SK-N-SH treated with all-trans-retinoic acid at 6 μM for 48 hours (cell line): ENCODE results near the gene UBR1.

Source experiments
- ATAC-seq: fragments of 200-7000 bp; cut with Tn5 transposase; 3 replicates; pipeline ENCODE4 v1.9.1; 2020; ENCODE audit warnings: mild to moderate bottlenecking, moderate library complexity
- ARNTL ChIP-seq: fragments of 450-650 bp; formaldehyde crosslinking; IDR thresholded peaks from 2 replicates; pipeline ENCODE4 v1.5.0; 2020; ENCODE audit warnings: low read depth, mild to moderate bottlenecking, moderate library complexity, borderline replicate concordance
- BACH2 ChIP-seq: fragments of 250-450 bp; sonication (Bioruptor Pico); IDR thresholded peaks from 2 replicates; pipeline ENCODE4 v1.9.0; 2021; ENCODE audit warnings: mild to moderate bottlenecking, borderline replicate concordance
- CSDC2 ChIP-seq: fragments of 250-450 bp; sonication (Bioruptor Pico); IDR thresholded peaks from 2 replicates; pipeline ENCODE4 v1.5.0; 2020; ENCODE audit warnings: mild to moderate bottlenecking, moderate library complexity
- CSRNP3 ChIP-seq: fragments of 250-450 bp; sonication (Bioruptor Pico); IDR thresholded peaks from 2 replicates; pipeline ENCODE4 v1.5.1; 2021; ENCODE audit warnings: mild to moderate bottlenecking, moderate library complexity
- ESRRG ChIP-seq: fragments of 250-450 bp; sonication (Bioruptor Pico); IDR thresholded peaks from 2 replicates; pipeline ENCODE4 v1.6.1; 2021; ENCODE audit warnings: mild to moderate bottlenecking
- ISL1 ChIP-seq: fragments of 250-450 bp; sonication (Bioruptor Pico); IDR thresholded peaks from 2 replicates; pipeline ENCODE4 v2.1.2; 2022; ENCODE audit warnings: mild to moderate bottlenecking, moderate library complexity
- PATZ1 ChIP-seq: fragments of 250-450 bp; sonication (Bioruptor Pico); IDR thresholded peaks from 2 replicates; pipeline ENCODE4 v1.8.0; 2020; ENCODE audit warnings: mild to moderate bottlenecking, moderate library complexity, borderline replicate concordance
- POU6F1 ChIP-seq: fragments of 250-450 bp; sonication (Bioruptor Pico); IDR thresholded peaks from 2 replicates; pipeline ENCODE4 v1.8.0; 2021; ENCODE audit warnings: low read depth, mild to moderate bottlenecking, moderate library complexity, borderline replicate concordance
- PPARA ChIP-seq: fragments of 250-450 bp; sonication (Bioruptor Pico); IDR thresholded peaks from 2 replicates; pipeline ENCODE4 v1.5.0; 2020; ENCODE audit warnings: mild to moderate bottlenecking, borderline replicate concordance
- RARB ChIP-seq: fragments of 250-450 bp; sonication (Bioruptor Pico); IDR thresholded peaks from 2 replicates; pipeline ENCODE4 v1.8.0; 2021; ENCODE audit warnings: mild to moderate bottlenecking, moderate library complexity
- SNAI2 ChIP-seq: fragments of 250-450 bp; sonication (Bioruptor Pico); IDR thresholded peaks from 2 replicates; pipeline ENCODE4 v1.5.0; 2020; ENCODE audit warnings: mild to moderate bottlenecking, moderate library complexity
- TCF4 ChIP-seq: fragments of 250-450 bp; sonication (Bioruptor Pico); IDR thresholded peaks from 2 replicates; pipeline ENCODE4 v1.8.0; 2021; ENCODE audit warnings: mild to moderate bottlenecking, moderate library complexity, borderline replicate concordance
- TOX ChIP-seq: fragments of 250-450 bp; sonication (Bioruptor Pico); IDR thresholded peaks from 2 replicates; pipeline ENCODE4 v1.8.0; 2021; ENCODE audit warnings: mild to moderate bottlenecking, moderate library complexity, borderline replicate concordance
- ZC3H10 ChIP-seq: fragments of 250-450 bp; sonication (Bioruptor Pico); IDR thresholded peaks from 2 replicates; pipeline ENCODE4 v1.5.1; 2021; ENCODE audit warnings: mild to moderate bottlenecking, moderate library complexity
- ZFP3 ChIP-seq: fragments of 250-450 bp; sonication (Bioruptor Pico); IDR thresholded peaks from 2 replicates; pipeline ENCODE4 v1.5.0; 2020; ENCODE audit warnings: mild to moderate bottlenecking, moderate library complexity
- ZFP30 ChIP-seq: fragments of 450-650 bp; formaldehyde crosslinking; IDR thresholded peaks from 2 replicates; pipeline ENCODE4 v1.5.0; 2022; ENCODE audit warnings: mild to moderate bottlenecking, moderate library complexity
- ZNF565 ChIP-seq: fragments of 450-650 bp; formaldehyde crosslinking; conservative IDR thresholded peaks from 2 replicates; pipeline ENCODE4 v1.5.0; 2020; ENCODE audit warnings: low read depth, mild to moderate bottlenecking, moderate library complexity
- ZNF70 ChIP-seq: fragments of 450-650 bp; formaldehyde crosslinking; IDR thresholded peaks from 2 replicates; pipeline ENCODE4 v1.5.0; 2020; ENCODE audit warnings: mild to moderate bottlenecking, moderate library complexity
- ZNF8 ChIP-seq: fragments of 450-650 bp; formaldehyde crosslinking; IDR thresholded peaks from 2 replicates; pipeline ENCODE4 v1.5.0; 2020; ENCODE audit warnings: mild to moderate bottlenecking, moderate library complexity
- TF ChIP-seq, protein P1 (sequence below): fragments of 250-450 bp; sonication (Bioruptor Pico); IDR thresholded peaks from 2 replicates; pipeline ENCODE4 v1.5.0; 2020; ENCODE audit warnings: mild to moderate bottlenecking, moderate library complexity

The UBR1 gene

DNA sequence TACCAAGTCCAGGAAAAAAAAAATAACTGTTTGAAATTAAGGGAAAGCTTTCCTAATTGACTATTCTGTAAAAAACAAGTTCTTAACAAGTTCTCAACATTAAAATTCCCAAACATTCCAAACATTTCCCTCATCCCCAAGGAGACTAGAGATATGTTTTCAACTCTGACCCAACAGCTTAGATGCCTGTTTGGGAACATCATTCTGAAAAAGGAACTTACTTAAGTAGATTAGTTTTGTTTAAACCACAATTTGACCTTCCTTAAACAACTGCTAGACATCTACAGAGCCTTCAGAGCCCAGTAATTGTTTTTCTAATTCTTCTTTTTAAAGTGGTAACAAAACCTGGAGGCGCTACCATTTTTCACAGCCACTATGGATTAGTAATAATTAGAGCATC is 12.8 kb downstream of the UBR1 start:
- TF ChIP-seq ZNF565 (no peak), RARB (CRISPR knock-in tag) (no peak), ZNF70 (no peak), ZFP3 (CRISPR knock-in tag) (no peak)
- ATAC-seq, result no peak

DNA sequence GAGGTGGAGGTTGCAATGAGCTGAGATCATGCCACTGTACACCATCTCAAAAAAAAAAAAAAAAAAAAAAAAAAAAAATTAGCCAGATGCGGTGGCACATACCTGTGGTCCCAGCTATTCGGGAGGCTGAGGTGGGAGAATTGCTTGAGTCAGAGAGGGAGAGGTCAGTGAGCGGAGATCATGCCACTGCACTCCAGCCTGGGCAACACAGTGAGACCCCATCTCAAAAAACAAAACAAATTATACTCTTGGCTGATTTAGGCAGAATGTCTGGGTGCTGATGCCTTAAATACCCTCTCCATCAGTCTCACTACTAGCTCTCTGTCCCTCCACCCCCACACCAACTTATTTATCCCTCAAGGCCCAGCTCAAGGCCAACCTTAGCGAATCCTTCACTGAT is 14.0 kb downstream of the UBR1 start:
- ATAC-seq, result no peak
- TF ChIP-seq RARB (CRISPR knock-in tag) (no peak), PATZ1 (CRISPR knock-in tag) (no peak)

DNA sequence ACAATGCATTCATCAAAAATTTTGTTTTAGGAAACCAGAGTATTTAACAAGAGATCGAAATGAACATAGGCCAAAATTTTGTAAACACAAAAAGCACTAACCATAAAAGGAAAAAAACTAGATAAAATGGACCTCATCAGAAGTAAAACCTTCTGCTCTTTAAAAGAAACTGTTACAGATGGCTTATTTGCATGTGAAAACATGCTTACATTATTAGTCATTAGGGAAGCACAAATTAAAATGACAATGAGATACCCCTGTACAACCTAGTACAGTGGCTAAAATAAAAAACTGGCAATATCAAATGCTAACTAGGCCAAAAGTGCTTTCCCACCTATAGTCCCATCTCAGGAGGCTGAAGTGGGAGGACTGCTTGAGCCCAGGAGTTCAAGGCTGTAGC is 19.3 kb downstream of the UBR1 start:
- ATAC-seq, result no peak; the same call in 2 of the 3 replicates
- TF ChIP-seq ZNF8 (CRISPR knock-in tag) (no peak), ZFP30 (CRISPR knock-in tag) (no peak), ARNTL (CRISPR knock-in tag) (no peak), ZC3H10 (CRISPR knock-in tag) (no peak), ZNF70 (no peak), CSDC2 (CRISPR knock-in tag) (no peak), ZFP3 (CRISPR knock-in tag) (no peak), TOX (CRISPR knock-in tag) (no peak), BACH2 (CRISPR knock-in tag) (no peak), ZNF565 (no peak), RARB (CRISPR knock-in tag) (no peak), PATZ1 (CRISPR knock-in tag) (no peak), ESRRG (CRISPR knock-in tag) (no peak)

DNA sequence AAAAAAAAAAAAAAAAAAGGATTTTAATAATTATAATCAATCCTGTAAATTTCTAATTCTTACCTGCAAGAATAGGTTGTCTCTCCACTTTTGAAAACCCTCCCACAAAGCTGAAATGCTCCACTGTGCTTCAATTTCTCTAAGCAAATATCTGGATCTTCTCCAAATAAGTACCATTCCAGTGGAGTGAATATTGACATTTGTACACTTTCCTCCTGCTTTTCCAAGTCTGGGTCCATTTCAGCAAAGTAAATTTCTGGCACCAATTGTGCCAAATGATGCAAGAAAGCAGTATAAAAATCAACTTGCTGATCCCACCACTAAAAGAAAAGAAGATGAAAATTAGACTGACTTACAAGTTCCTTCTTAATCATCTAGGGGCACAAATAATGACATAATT is 19.9 kb downstream of the UBR1 start:
- TF ChIP-seq ZNF8 (CRISPR knock-in tag) (no peak), TCF4 (CRISPR knock-in tag) (no peak), BACH2 (CRISPR knock-in tag) (no peak), CSRNP3 (CRISPR knock-in tag) (no peak), PPARA (CRISPR knock-in tag) (no peak), SNAI2 (CRISPR knock-in tag) (no peak), ARNTL (CRISPR knock-in tag) (no peak), ZFP3 (CRISPR knock-in tag) (no peak), ZNF70 (no peak), CSDC2 (CRISPR knock-in tag) (no peak), ZNF565 (no peak), ISL1 (CRISPR knock-in tag) (no peak), POU6F1 (CRISPR knock-in tag) (no peak), ESRRG (CRISPR knock-in tag) (no peak)
- TF ChIP-seq, protein P1, sequence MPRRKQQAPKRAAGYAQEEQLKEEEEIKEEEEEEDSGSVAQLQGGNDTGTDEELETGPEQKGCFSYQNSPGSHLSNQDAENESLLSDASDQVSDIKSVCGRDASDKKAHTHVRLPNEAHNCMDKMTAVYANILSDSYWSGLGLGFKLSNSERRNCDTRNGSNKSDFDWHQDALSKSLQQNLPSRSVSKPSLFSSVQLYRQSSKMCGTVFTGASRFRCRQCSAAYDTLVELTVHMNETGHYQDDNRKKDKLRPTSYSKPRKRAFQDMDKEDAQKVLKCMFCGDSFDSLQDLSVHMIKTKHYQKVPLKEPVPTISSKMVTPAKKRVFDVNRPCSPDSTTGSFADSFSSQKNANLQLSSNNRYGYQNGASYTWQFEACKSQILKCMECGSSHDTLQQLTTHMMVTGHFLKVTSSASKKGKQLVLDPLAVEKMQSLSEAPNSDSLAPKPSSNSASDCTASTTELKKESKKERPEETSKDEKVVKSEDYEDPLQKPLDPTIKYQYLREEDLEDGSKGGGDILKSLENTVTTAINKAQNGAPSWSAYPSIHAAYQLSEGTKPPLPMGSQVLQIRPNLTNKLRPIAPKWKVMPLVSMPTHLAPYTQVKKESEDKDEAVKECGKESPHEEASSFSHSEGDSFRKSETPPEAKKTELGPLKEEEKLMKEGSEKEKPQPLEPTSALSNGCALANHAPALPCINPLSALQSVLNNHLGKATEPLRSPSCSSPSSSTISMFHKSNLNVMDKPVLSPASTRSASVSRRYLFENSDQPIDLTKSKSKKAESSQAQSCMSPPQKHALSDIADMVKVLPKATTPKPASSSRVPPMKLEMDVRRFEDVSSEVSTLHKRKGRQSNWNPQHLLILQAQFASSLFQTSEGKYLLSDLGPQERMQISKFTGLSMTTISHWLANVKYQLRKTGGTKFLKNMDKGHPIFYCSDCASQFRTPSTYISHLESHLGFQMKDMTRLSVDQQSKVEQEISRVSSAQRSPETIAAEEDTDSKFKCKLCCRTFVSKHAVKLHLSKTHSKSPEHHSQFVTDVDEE (CRISPR knock-in tag), result no peak
- no peak for ATAC-seq
